GM12864 (cell line): ENCODE measurements around the gene CYP27A1.
"Not testable (repeated sequence)": the region's sequence is repeated elsewhere in the genome, so short reads cannot be mapped to it uniquely, and the experiment has no call there.

Experiments used
- DNase-seq: peaks from one replicate; pipeline ENCODE4 v3.0.0-alpha.2; 2011; ENCODE audit warnings: low read depth
- H3K4me3 ChIP-seq: 2 replicates; pipeline ENCODE4 v1.5.1; 2011; ENCODE audit warnings: mild to moderate bottlenecking, low read depth, low read length, control low read depth
- TF ChIP-seq, protein P1 (sequence below): IDR thresholded peaks from 2 replicates; pipeline ENCODE4 v1.5.1; 2011; ENCODE audit warnings: low read depth, mild to moderate bottlenecking, moderate library complexity, low read length, control low read depth, inconsistent platforms; ENCODE audit errors: missing control alignments

Gene CYP27A1

DNA sequence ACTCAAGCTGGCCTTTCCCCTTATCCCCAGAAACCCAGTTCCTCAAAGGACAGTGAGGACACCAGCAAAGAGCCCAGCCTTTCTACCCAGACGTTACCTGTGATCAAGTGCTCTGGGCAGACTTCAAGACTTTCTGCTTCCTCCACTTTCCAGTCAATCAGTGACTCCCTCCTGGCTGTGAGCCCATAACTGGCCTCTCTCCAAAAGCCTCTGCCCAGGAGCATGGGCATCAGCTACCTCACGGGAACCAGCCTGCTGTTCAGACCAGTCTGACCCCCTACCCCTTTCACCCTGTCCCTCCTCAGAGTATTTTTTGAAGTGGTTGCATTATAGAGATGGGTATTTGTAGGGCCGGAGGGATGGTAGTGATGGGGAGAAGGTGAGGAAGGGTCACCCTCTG, 27.7 kb upstream of the CYP27A1 start:
- TF ChIP-seq, protein P1, sequence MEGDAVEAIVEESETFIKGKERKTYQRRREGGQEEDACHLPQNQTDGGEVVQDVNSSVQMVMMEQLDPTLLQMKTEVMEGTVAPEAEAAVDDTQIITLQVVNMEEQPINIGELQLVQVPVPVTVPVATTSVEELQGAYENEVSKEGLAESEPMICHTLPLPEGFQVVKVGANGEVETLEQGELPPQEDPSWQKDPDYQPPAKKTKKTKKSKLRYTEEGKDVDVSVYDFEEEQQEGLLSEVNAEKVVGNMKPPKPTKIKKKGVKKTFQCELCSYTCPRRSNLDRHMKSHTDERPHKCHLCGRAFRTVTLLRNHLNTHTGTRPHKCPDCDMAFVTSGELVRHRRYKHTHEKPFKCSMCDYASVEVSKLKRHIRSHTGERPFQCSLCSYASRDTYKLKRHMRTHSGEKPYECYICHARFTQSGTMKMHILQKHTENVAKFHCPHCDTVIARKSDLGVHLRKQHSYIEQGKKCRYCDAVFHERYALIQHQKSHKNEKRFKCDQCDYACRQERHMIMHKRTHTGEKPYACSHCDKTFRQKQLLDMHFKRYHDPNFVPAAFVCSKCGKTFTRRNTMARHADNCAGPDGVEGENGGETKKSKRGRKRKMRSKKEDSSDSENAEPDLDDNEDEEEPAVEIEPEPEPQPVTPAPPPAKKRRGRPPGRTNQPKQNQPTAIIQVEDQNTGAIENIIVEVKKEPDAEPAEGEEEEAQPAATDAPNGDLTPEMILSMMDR, result no peak
- H3K4me3 ChIP-seq, result no peak overlapping the region
- no peak for DNase-seq

DNA sequence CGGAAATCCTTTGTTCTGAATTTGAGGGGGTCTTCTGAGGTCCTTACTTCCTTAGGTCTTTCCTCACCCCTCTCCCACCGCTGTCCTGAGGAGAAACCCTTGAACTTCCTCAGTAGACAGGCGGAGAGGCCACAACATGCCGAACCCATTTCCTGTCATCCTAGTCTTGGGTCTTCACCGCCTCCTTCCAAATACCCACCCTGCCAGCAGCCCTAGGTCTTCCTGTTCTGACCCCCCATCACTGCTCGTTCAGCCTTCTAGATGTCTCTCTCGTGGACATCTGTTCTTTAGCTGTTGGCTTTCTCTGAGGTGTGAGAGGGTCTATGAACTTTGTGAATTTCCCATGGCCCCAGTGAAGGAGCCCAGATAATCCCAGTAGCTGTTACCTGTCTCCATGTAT, 27.2 kb upstream of the CYP27A1 start:
- H3K4me3 ChIP-seq, result no peak overlapping the region
- TF ChIP-seq, protein P1, result no peak
- no peak for DNase-seq

DNA sequence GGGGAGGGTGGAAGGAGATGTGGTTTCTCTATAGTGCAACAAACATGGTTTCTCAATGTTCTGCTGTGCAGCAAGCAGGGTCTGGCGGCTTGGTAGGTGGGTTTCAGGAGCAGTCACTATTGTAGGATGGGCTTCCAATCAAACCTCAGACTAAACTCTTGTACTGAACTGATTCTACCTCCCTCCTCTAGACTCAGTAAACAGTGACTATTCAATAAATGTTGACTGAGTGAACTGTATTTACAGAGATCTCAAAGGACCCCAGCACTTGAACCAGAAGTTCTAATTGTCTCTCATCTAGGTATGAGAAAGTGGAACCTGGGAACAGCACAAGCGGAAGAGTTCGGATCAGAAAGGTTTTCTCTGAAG, 26.8 kb upstream of the CYP27A1 start:
- TF ChIP-seq, protein P1, result no peak
- no peak for DNase-seq
- H3K4me3 ChIP-seq, result no peak overlapping the region

DNA sequence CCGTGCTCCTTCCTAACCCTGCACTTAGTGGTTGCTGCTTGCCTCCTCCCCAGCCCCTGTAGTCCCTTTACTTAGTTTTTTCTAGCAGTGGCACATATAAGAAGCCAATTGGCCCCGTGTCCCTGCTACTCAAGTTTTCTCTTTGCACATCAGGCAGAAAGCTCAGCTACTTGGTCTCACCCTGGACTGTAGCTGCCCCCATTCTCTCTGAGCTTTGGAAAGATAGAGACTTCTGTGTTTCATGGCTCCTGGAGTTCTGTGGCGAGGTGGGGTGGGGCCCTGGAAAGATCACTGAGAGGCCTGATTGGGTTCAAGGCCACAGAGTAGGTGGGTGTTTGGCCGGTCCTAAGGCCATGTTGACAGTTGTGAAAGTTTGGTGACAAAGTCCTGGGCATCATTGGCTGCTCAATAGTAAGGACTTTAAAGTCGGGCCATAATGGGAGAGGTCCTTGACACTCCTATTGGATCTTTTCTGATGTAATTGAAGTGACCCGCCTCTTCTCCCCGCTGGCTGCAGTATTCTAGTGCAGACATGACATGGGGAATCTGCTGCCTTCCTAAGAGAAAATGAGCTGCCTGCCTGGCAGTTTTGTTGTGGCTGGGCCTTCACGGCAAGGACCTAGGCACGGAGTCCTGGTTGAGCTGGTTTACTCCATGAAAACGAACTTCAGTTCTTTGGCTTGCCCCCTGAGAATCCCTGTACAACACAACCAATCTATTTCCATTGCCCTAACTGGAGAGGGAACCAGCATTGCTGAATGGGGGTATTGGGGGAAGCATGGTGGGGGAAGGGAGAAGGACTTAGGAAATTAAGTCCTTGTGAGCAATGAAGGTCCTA, 26.2 kb upstream of the CYP27A1 start:
- DNase-seq, result no peak
- TF ChIP-seq, protein P1, result no peak
- H3K4me3 ChIP-seq, result no peak overlapping the region

DNA sequence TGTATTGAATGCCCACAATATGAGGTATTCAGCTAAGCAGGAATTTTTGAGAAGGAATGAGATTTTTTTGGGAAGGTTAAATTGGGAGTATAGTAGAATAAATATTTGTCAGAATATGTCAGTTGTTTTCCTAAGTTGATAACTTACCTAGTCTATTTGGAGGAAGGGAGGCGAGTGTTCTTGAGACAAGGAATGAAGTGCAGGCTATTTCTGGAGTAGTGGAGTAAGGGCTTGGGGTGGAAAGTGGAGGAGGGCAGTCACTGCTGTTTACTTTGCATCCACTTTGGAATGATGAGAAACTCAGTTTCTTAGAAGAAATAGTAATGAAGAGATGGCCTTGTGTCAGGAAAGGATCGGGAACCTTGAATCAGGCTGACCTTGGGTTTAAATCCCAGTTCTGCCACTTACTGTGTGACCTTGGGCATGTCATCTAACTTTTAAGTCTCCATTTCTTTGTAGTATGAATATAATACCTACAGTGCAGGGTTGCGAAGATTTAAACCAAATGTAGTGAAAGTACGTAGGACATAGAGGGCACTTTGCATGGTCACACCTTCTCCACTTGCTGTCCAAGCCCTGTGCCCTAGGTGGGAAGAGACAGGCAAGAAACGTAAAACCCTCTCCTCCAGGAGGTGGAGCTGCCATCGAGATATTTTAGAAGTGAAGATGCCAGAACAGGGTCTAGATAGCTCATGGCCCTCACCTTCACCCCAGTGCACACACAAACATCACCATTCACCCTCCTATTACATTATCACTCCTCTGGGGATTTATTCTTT, 25.2 kb upstream of the CYP27A1 start:
- H3K4me3 ChIP-seq, result no peak overlapping the region
- DNase-seq, result no peak
- TF ChIP-seq, protein P1, result no peak

DNA sequence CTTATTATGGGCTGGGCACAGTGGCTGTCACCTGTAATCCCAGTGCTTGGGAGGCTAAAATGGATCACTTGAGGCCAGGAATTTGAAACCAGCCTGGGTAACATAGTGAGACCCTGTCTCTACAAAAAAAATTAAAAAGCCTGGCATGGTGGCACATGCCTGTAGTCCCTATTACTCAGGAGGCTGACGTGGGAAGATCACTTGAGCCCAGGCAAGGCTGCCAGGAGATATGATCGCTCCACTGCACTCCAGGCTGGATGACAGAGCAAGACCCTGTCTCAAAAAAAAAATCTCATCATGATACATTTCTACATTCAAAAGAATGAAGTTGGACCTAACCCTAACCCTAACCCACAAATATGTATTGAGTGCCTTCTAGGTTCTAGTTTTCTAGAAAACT, 20.2 kb upstream of the CYP27A1 start:
- no peak for DNase-seq
- TF ChIP-seq, protein P1, result no peak
- no peak overlapping the region for H3K4me3 ChIP-seq

DNA sequence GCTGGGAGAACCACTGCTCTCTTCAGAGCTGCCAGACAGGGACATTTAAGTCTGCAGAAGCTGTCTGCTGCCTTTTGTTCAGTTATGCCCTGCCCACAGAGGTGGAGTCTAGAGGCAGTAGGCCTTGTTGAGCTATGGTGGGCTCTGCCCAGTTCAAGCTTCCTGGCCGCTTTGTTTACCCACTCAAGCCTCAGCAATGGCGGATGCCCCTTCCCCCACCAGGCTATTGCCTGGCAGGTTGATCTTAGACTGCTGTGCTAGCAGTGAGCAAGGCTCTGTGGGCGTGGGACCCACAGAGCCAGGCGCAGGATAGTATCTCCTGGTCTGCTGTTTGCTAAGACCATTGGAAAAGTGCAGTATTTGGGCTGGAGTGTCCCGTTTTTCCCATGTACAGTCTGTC, 9.2 kb upstream of the CYP27A1 start:
- H3K4me3 ChIP-seq, DNase-seq: not testable (repeated sequence)
